Measurements from ENCODE around the gene HOXD4.

HOXD4 gene

GRCh38 chr2:176127774-176128072 lies 23.6 kb upstream of the HOXD4 start:
- DNase-seq = no peak

- peak; percentile 9 for DNase-seq
These were observed 23.0 kb upstream of the HOXD4 start for GRCh38 chr2:176128172-176128981.

- peak; percentile 58 for DNase-seq
These were observed 22.2 kb upstream of the HOXD4 start, which contains the start of gene HOXD8 for GRCh38 chr2:176128982-176129796. HOXD8 (plus strand) TSS chr2:176129705; CDS start chr2:176130367, 662 bp downstream.

GRCh38 chr2:176129813-176130146 lies 21.6 kb upstream of the HOXD4 start:
- DNase-seq = peak; percentile 53

GRCh38 chr2:176130147-176130956 lies 21.0 kb upstream of the HOXD4 start:
- DNase-seq = peak; percentile 53

GRCh38 chr2:176130957-176131847 lies 20.1 kb upstream of the HOXD4 start:
- no peak for DNase-seq

GRCh38 chr2:176131848-176132158 lies 19.5 kb upstream of the HOXD4 start:
- DNase-seq = no peak

GRCh38 chr2:176132205-176133171 lies 18.9 kb upstream of the HOXD4 start:
- DNase-seq = no peak

GRCh38 chr2:176133389-176133788 lies 18.0 kb upstream of the HOXD4 start:
- no peak for DNase-seq

- DNase-seq = no peak
These were observed 17.3 kb upstream of the HOXD4 start for GRCh38 chr2:176134035-176134434.

- DNase-seq = peak; percentile 61
These were observed 16.3 kb upstream of the HOXD4 start for GRCh38 chr2:176135035-176135440.

GRCh38 chr2:176136374-176137251 lies 14.7 kb upstream of the HOXD4 start:
- peak; percentile 45 for DNase-seq

- peak; percentile 24 for DNase-seq
These were observed 14.1 kb upstream of the HOXD4 start for GRCh38 chr2:176137252-176137580.

GRCh38 chr2:176137906-176138305 lies 13.4 kb upstream of the HOXD4 start:
- no peak for DNase-seq

GRCh38 chr2:176138526-176138922 lies 12.8 kb upstream of the HOXD4 start:
- no peak for DNase-seq

- no peak for DNase-seq
These were observed 12.3 kb upstream of the HOXD4 start for GRCh38 chr2:176138923-176139660.

GRCh38 chr2:176139661-176140512 lies 11.5 kb upstream of the HOXD4 start:
- DNase-seq = no peak

GRCh38 chr2:176140513-176141317 lies 10.6 kb upstream of the HOXD4 start:
- DNase-seq = peak; percentile 79
